ENCODE measurements around the gene POLA1. TPM values are rescaled to one million over a fixed set of nuclear protein-coding genes. Genes with fewer than 3 reads are reported as not detected.

The POLA1 gene
- polyA plus RNA-seq, 1 experiment = 2.5 TPM

DNA sequence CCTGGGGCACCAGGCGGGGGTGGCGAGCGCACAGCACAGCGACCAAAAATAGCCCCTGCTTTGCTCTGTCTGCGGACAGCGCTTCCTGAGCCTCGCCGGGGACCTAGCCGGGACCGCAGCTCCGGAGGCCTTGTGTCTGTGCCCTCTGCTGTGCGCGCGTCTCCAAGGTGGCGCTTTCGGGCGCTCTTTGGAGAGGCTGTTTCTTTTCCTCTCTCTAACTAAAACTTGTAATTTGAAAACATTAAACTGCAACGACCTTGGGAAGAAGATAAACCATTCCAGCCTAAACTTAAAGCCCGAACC lies 318.7 kb downstream of the POLA1 start:
- ChIA-PET POLR2A (no interaction called here), CTCF (interaction anchor here (0.6 kb wide), 1 partner anchor 177 kb away, joined by 4 read pairs; no protein-coding TSS in a partner anchor)
- Histone ChIP-seq H3K36me3 (ENCODE audit: control insufficient read depth, insufficient read depth, low read length) (no peaks in the 10 kb centered on the region), H3K27me3 (ENCODE audit: control insufficient read depth, insufficient read depth, low read length) (peaks cover 36% of the 10 kb centered on the region), H3K4me3 (ENCODE audit: low read depth, low read length) (no peak overlapping the region)
- no peak for DNase-seq (ENCODE audit: low read depth)
- TF ChIP-seq, protein P1, sequence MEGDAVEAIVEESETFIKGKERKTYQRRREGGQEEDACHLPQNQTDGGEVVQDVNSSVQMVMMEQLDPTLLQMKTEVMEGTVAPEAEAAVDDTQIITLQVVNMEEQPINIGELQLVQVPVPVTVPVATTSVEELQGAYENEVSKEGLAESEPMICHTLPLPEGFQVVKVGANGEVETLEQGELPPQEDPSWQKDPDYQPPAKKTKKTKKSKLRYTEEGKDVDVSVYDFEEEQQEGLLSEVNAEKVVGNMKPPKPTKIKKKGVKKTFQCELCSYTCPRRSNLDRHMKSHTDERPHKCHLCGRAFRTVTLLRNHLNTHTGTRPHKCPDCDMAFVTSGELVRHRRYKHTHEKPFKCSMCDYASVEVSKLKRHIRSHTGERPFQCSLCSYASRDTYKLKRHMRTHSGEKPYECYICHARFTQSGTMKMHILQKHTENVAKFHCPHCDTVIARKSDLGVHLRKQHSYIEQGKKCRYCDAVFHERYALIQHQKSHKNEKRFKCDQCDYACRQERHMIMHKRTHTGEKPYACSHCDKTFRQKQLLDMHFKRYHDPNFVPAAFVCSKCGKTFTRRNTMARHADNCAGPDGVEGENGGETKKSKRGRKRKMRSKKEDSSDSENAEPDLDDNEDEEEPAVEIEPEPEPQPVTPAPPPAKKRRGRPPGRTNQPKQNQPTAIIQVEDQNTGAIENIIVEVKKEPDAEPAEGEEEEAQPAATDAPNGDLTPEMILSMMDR (IDR thresholded peaks at IDR 0.05; ENCODE audit: insufficient read depth, low read depth, low read length) = no peak

DNA sequence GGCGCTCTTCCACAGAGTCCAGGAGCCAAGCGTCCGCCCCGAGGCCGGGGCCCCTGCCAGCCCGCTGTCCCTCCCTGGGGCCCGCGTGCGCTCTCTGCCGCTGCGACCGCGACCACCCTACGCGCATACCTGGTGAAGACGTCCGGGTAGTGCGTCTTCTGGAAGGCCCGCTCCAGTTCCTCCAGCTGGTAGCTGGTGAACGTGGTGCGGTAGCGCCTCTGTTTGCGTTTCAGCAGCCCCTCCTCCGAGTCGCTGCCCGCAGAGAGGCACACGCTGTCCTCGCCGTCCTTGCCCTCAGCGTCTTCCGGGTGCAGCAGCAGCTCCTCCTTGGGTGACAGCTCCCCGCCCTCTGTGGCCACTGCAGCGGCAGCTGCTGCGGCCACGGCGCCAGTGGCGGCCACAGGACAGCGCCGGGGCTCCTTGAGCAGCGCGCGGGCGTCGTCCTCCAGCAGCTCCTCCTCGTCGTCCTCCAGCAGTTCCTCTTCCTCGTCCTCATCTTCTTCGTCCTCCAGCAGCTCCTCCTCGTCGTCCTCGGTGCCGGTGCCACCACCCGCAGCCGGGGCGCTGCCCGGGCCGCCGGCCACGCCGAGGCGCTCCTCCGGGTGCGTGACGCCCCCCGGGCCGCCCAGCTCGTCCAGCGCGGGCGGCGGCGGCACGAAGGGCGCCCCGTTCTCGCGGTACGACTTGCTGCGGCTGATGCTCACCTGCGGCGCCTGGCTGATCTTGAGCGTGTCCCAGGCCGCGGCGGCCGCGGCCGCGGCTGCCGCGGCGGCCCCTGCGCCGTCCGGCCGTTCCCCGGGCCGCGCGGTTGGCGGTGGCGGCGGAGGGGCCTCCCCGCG lies 319.3 kb downstream of the POLA1 start:
- no peak overlapping the region for H3K4me3 ChIP-seq (ENCODE audit: low read depth, low read length)
- TF ChIP-seq, protein P1 (IDR thresholded peaks at IDR 0.05; ENCODE audit: insufficient read depth, low read depth, low read length) = no peak
- ChIA-PET CTCF (interaction anchor here (0.5 to 0.6 kb wide), 2 partner anchors 178 to 1045 kb away, joined by 4 to 5 read pairs; no protein-coding TSS in a partner anchor), POLR2A (no interaction called here)
- peaks cover 36% of the 10 kb centered on the region for H3K27me3 ChIP-seq (ENCODE audit: control insufficient read depth, insufficient read depth, low read length)
- H3K36me3 ChIP-seq (ENCODE audit: control insufficient read depth, insufficient read depth, low read length) = no peaks in the 10 kb centered on the region
- DNase-seq (ENCODE audit: low read depth) = no peak

DNA sequence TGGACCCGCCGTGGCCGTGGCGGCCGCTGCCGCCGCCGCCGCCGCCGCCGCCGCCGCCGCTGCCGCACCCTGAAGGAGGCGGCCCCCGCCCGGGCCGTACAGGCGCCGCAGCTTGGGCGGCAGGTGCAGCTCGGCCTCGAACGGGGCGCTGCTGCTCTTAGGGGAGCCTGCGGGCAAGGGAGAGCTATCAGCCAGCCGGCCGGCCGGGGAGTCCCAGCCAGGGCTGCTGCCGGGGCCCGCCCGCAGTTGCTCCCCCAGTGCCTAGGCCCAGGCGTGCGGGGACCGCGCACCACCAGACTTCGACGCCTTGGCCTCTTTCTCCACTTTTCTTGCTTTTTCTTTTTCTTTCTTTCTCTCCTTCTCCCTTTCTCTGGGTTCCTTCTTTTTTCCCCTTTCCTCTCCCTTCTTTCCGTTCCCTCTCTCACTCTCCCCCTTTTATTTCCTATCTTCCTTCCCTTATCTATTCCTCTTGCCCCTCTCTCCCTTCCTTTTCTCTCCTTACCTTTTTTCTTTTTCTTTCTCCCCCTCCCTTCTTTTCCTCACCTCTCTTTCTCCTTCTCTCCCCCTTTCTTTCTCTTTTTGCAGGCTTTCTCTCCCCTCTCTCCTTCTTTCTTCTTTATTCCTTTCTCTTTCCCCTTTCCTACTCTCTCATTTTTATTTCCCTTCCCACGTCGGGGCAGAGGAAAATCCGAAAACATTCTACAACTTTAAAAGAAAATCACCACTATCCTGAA lies 320.1 kb downstream of the POLA1 start:
- Histone ChIP-seq H3K4me3 (ENCODE audit: low read depth, low read length) (no peak overlapping the region), H3K27me3 (ENCODE audit: control insufficient read depth, insufficient read depth, low read length) (peaks cover 32% of the 10 kb centered on the region), H3K36me3 (ENCODE audit: control insufficient read depth, insufficient read depth, low read length) (no peaks in the 10 kb centered on the region)
- DNase-seq (ENCODE audit: low read depth) = no peak
- CTCF ChIA-PET = interaction anchor here (0.5 kb wide), 1 partner anchor 1046 kb away, joined by 5 read pairs; no protein-coding TSS in a partner anchor
- TF ChIP-seq, protein P1 (IDR thresholded peaks at IDR 0.05; ENCODE audit: insufficient read depth, low read depth, low read length) = no peak
- POLR2A ChIA-PET = no interaction called here

DNA sequence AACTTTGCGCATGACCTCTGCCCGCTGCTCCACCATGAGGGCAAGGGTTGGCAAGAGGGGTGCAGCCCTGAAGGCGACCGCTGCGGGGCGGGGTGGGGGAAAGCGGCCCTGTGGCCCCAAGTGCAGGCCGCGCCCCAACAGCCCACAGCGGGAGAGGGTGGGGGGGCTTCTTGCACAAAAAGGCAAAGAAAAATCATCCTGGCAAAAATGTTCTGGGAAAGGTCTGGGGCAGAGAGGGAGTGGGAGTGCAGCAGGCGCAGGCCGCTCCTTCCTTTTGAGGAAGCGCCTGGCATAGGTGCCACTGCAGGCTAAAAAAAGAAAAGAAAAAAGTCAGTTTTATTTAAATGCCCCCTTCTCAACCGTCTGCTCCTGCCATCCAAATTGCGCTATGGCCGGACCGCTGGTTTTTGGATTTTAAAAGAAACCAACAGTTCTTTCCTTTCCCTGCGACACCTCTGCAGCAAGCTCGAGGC lies 320.7 kb downstream of the POLA1 start:
- Histone ChIP-seq H3K4me3 (ENCODE audit: low read depth, low read length) (no peak overlapping the region), H3K27me3 (ENCODE audit: control insufficient read depth, insufficient read depth, low read length) (peaks cover 32% of the 10 kb centered on the region), H3K36me3 (ENCODE audit: control insufficient read depth, insufficient read depth, low read length) (no peaks in the 10 kb centered on the region)
- TF ChIP-seq, protein P1 (IDR thresholded peaks at IDR 0.05; ENCODE audit: insufficient read depth, low read depth, low read length) = no peak
- no peak for DNase-seq (ENCODE audit: low read depth)
- ChIA-PET POLR2A (interaction anchor here (0.6 kb wide), 1 partner anchor 9 kb away, joined by 3 read pairs; no protein-coding TSS in a partner anchor), CTCF (no interaction called here)
